WTC11 (cell line): Measurements from ENCODE around the gene DOK7. TPM values are rescaled to one million over a fixed set of nuclear protein-coding genes. Genes with fewer than 3 reads are reported as not detected.

Source experiments
- ATAC-seq: fragments of 200-7000 bp; cut with Tn5 transposase; 2 replicates; pipeline ENCODE4 v1.10.0; 2021; ENCODE audit warnings: mild to moderate bottlenecking, moderate library complexity
- CTCF ChIA-PET: fragments of 300-600 bp; sonication (Branson Sonifier 250); formaldehyde crosslinking; loops from one replicate; lab custom pipeline; 2021; ENCODE audit warnings: antibody characterized with exemption; lab: Charles Lee
- POLR2A ChIA-PET: fragments of 350-600 bp; sonication (Branson Sonifier 250); formaldehyde crosslinking; loops from one replicate; lab custom pipeline; 2021; ENCODE audit warnings: antibody characterized with exemption; lab: Charles Lee
- DNase-seq: peaks from one replicate; pipeline ENCODE4 v3.0.0; 2021; ENCODE audit warnings: low spot score
- H3K27ac Mint-ChIP-seq: 2 replicates; pipeline ENCODE4 v1.8.0; 2021; ENCODE audit warnings: mixed read lengths
- H3K27me3 Mint-ChIP-seq: 2 replicates; pipeline ENCODE4 v1.8.0; 2021; ENCODE audit warnings: low read depth, mild to moderate bottlenecking, moderate library complexity, mixed read lengths
- H3K36me3 Mint-ChIP-seq: 2 replicates; pipeline ENCODE4 v1.8.0; 2021; ENCODE audit warnings: mixed read lengths
- H3K4me1 Mint-ChIP-seq: 2 replicates; pipeline ENCODE4 v1.8.0; 2022; ENCODE audit warnings: mixed read lengths
- H3K4me3 Mint-ChIP-seq: 2 replicates; pipeline ENCODE4 v1.8.0; 2021; ENCODE audit warnings: mild to moderate bottlenecking, moderate library complexity, mixed read lengths
- H3K9me3 Mint-ChIP-seq: 2 replicates; pipeline ENCODE4 v1.8.0; 2021; ENCODE audit warnings: mixed read lengths
- AFF4 ChIP-seq: sonication (generic); formaldehyde crosslinking; IDR thresholded peaks from 2 replicates; pipeline ENCODE4 v1.8.1; 2023; ENCODE audit warnings: mild to moderate bottlenecking, missing genetic modification reagents, borderline replicate concordance
- AR ChIP-seq: fragments of 250-450 bp; sonication (Bioruptor Pico); IDR thresholded peaks from 2 replicates; pipeline ENCODE4 v1.9.0; 2021; ENCODE audit warnings: mild to moderate bottlenecking
- ATF1 ChIP-seq: sonication (generic); formaldehyde crosslinking; IDR thresholded peaks from 2 replicates; pipeline ENCODE4 v1.8.1; 2023; ENCODE audit warnings: mild to moderate bottlenecking, moderate library complexity, missing genetic modification reagents
- E2F1 ChIP-seq: sonication (generic); formaldehyde crosslinking; IDR thresholded peaks from 2 replicates; pipeline ENCODE4 v1.8.0; 2022; ENCODE audit warnings: mild to moderate bottlenecking, missing genetic modification reagents
- E2F4 ChIP-seq: sonication (generic); formaldehyde crosslinking; IDR thresholded peaks from 2 replicates; pipeline ENCODE4 v1.8.1; 2022; ENCODE audit warnings: low read depth, mild to moderate bottlenecking, moderate library complexity, missing genetic modification reagents, borderline replicate concordance
- EMX1 ChIP-seq: fragments of 250-450 bp; sonication (Bioruptor Pico); IDR thresholded peaks from 2 replicates; pipeline ENCODE4 v1.8.0; 2021; ENCODE audit warnings: mild to moderate bottlenecking
- ERG ChIP-seq: fragments of 250-450 bp; sonication (Bioruptor Pico); IDR thresholded peaks from 2 replicates; pipeline ENCODE4 v1.8.0; 2021; ENCODE audit warnings: mild to moderate bottlenecking
- FOXK1 ChIP-seq: sonication (generic); formaldehyde crosslinking; IDR thresholded peaks from 2 replicates; pipeline ENCODE4 v1.8.0; 2022; ENCODE audit warnings: mild to moderate bottlenecking, moderate library complexity, missing genetic modification reagents
- GRHL2 ChIP-seq: fragments of 250-450 bp; sonication (Bioruptor Pico); IDR thresholded peaks from 2 replicates; pipeline ENCODE4 v1.8.0; 2022; ENCODE audit warnings: mild to moderate bottlenecking, moderate library complexity; ENCODE audit not compliant: insufficient replicate concordance, severe bottlenecking
- HMGXB4 ChIP-seq: sonication (generic); formaldehyde crosslinking; IDR thresholded peaks from 2 replicates; pipeline ENCODE4 v1.8.1; 2023; ENCODE audit warnings: mild to moderate bottlenecking, moderate library complexity, missing genetic modification reagents
- IRF2 ChIP-seq: sonication (generic); formaldehyde crosslinking; IDR thresholded peaks from 2 replicates; pipeline ENCODE4 v1.8.0; 2022; ENCODE audit warnings: low read depth, missing genetic modification reagents, borderline replicate concordance
- NR1H2 ChIP-seq: sonication (generic); formaldehyde crosslinking; IDR thresholded peaks from 2 replicates; pipeline ENCODE4 v1.9.0; 2021; ENCODE audit warnings: mild to moderate bottlenecking, moderate library complexity, missing genetic modification reagents
- OVOL2 ChIP-seq: fragments of 250-450 bp; sonication (Bioruptor Pico); IDR thresholded peaks from 2 replicates; pipeline ENCODE4 v1.9.0; 2021; ENCODE audit warnings: mild to moderate bottlenecking, borderline replicate concordance
- TCF7 ChIP-seq: sonication (generic); formaldehyde crosslinking; IDR thresholded peaks from 2 replicates; pipeline ENCODE4 v1.8.0; 2022; ENCODE audit warnings: mild to moderate bottlenecking, low read depth, missing genetic modification reagents, moderate library complexity
- USF1 ChIP-seq: sonication (generic); formaldehyde crosslinking; IDR thresholded peaks from 2 replicates; pipeline ENCODE4 v1.8.0; 2022; ENCODE audit warnings: mild to moderate bottlenecking, missing genetic modification reagents
- ZBTB43 ChIP-seq: sonication (generic); formaldehyde crosslinking; IDR thresholded peaks from 2 replicates; pipeline ENCODE4 v1.8.1; 2023; ENCODE audit warnings: mild to moderate bottlenecking, missing genetic modification reagents
- ZNF121 ChIP-seq: sonication (generic); formaldehyde crosslinking; IDR thresholded peaks from 2 replicates; pipeline ENCODE4 v1.8.0; 2023; ENCODE audit warnings: missing genetic modification reagents
- ZNF219 ChIP-seq: sonication (generic); formaldehyde crosslinking; IDR thresholded peaks from 2 replicates; pipeline ENCODE4 v1.8.0; 2023; ENCODE audit warnings: missing genetic modification reagents, mild to moderate bottlenecking, borderline replicate concordance
- ZNF416 ChIP-seq: fragments of 250-450 bp; sonication (Bioruptor Pico); IDR thresholded peaks from 2 replicates; pipeline ENCODE4 v1.9.0; 2021; ENCODE audit warnings: mild to moderate bottlenecking, inconsistent platforms
- ZNF423 ChIP-seq: fragments of 250-450 bp; sonication (Bioruptor Pico); IDR thresholded peaks from 2 replicates; pipeline ENCODE4 v2.1.2; 2022; ENCODE audit warnings: mild to moderate bottlenecking, moderate library complexity
- total RNA-seq: library from RNA; stranded (reverse); gene quantifications from 3 replicates; pipeline ENCODE4 v1.2.3, GENCODE V29; 2021

The DOK7 gene
- total RNA-seq, 1 experiment from 2014 or later, result 0.22 TPM

- TF ChIP-seq EMX1 (CRISPR knock-in tag) (no peak), TCF7 (CRISPR knock-in tag) (no peak), ZBTB43 (no peak), ATF1 (CRISPR knock-in tag) (no peak), ZNF219 (CRISPR knock-in tag) (no peak)
These were observed 17.1 kb upstream of the DOK7 start (continued) for GRCh38 chr4:3445829-3446545.

GRCh38 chr4:3446631-3447320, 16.3 kb upstream of the DOK7 start:
- Mint-ChIP-seq H3K4me1 (no peaks in the 10 kb centered on the region), H3K27ac (no peak overlapping the region), H3K36me3 (no peaks in the 10 kb centered on the region), H3K4me3 (no peak overlapping the region), H3K9me3 (no peaks in the 10 kb centered on the region), H3K27me3 (peaks cover 8% of the 10 kb centered on the region; the same call in 1 of the 2 replicates)
- DNase-seq (no peak), ATAC-seq (no peak)
- POLR2A ChIA-PET, result no interaction called here
- CTCF ChIA-PET, result interaction anchor here (0.6 to 2.5 kb wide), 4 partner anchors 34 to 346 kb away, joined by 3 to 14 read pairs (median 5); no protein-coding TSS in a partner anchor
- TF ChIP-seq ZNF416 (no peak), ERG (no peak), NR1H2 (CRISPR knock-in tag) (no peak), OVOL2 (CRISPR knock-in tag) (no peak), EMX1 (CRISPR knock-in tag) (no peak), IRF2 (CRISPR knock-in tag) (no peak), USF1 (no peak), ZNF121 (no peak), GRHL2 (CRISPR knock-in tag) (no peak), E2F1 (no peak), E2F4 (CRISPR knock-in tag) (no peak), ZNF423 (CRISPR knock-in tag) (no peak), AFF4 (no peak), AR (CRISPR knock-in tag) (no peak), HMGXB4 (CRISPR knock-in tag) (no peak), FOXK1 (CRISPR knock-in tag) (no peak)
